ENCODE results near the gene SRRM5. TPM values are rescaled to one million over a fixed set of nuclear protein-coding genes. Genes with fewer than 3 reads are reported as not detected.

SRRM5 gene
- total RNA-seq, 1 donor from 2014 or later: 0.29 TPM

GRCh38 chr19:43606569-43607229, 5.2 kb upstream of the SRRM5 start:
- Histone ChIP-seq H3K4me1 (no peaks in the 10 kb centered on the region), H3K9me3 (no peaks in the 10 kb centered on the region), H3K27me3 (no peaks in the 10 kb centered on the region), H3K4me3 (no peak overlapping the region), H3K36me3 (peaks cover 23% of the 10 kb centered on the region), H3K27ac (no peak overlapping the region)
- ATAC-seq: no peak
- DNase-seq: no peak
- intact Hi-C loops (cut with DNase I): no loop called here
- TF ChIP-seq CTCF (IDR thresholded peaks at IDR 0.05): no peak

GRCh38 chr19:43607238-43608205, 4.4 kb upstream of the SRRM5 start:
- Histone ChIP-seq H3K27ac (no peak overlapping the region), H3K36me3 (peaks cover 22% of the 10 kb centered on the region), H3K27me3 (no peaks in the 10 kb centered on the region), H3K4me1 (no peaks in the 10 kb centered on the region), H3K4me3 (no peak overlapping the region), H3K9me3 (no peaks in the 10 kb centered on the region)
- no peak for TF ChIP-seq CTCF (IDR thresholded peaks at IDR 0.05)
- DNase-seq: no peak
- no peak for ATAC-seq
- intact Hi-C loops (cut with DNase I): no loop called here

GRCh38 chr19:43609872-43610271, 2.0 kb upstream of the SRRM5 start:
- Histone ChIP-seq H3K4me1 (no peaks in the 10 kb centered on the region), H3K4me3 (no peak overlapping the region), H3K27ac (no peak overlapping the region), H3K27me3 (no peaks in the 10 kb centered on the region), H3K9me3 (no peaks in the 10 kb centered on the region), H3K36me3 (peaks cover 28% of the 10 kb centered on the region)
- intact Hi-C loops (cut with DNase I): no loop called here
- no peak for TF ChIP-seq CTCF (IDR thresholded peaks at IDR 0.05)
- no peak for DNase-seq
- no peak for ATAC-seq

DNA sequence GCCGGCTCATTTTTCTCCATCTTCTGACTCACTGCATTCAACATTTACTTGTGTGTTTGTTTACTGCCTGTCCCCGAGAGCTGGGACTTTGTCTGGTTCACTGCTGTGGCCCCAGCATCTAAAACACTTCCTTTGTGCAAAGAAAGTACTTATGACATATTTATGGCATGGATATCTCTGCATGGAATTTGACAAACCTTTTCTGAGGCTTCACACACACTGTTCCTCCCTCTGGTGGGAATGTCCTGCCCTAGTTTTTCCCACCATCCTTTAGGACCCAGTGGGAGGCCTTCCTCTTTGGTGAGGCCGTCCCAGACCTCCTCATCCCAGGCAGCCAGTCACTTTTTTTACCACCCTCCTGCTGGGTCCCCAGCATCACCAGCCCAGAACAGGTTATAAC, 1.4 kb upstream of the SRRM5 start:
- no peak overlapping the region for H3K4me3 ChIP-seq
- ATAC-seq (no peak), DNase-seq (no peak)
- no peaks in the 10 kb centered on the region for H3K9me3 ChIP-seq
- H3K36me3 ChIP-seq: peaks cover 28% of the 10 kb centered on the region
- no peaks in the 10 kb centered on the region for H3K27me3 ChIP-seq
- TF ChIP-seq CTCF (IDR thresholded peaks at IDR 0.05): no peak
- intact Hi-C loops (cut with DNase I): no loop called here
- H3K4me1 ChIP-seq: no peaks in the 10 kb centered on the region
- H3K27ac ChIP-seq: no peak overlapping the region

DNA sequence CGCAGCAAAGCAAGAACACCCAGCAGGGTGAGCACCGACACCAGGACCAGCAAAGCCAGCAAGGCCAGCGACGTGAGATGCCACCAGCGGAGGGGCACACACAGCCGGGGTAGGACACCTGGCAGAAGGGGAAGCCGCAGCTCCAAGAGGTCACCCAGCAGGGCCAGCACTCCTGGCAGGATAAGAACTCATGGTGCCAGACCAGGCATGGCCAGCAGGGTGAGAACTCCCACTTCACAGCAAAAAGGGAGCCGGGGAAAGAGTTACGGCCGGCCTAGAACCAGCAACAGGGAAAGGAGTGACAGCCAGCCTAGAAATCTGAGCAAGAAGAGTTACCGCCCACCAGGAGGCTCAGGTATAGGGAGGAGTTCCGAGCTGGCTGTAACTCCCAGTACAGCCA, 486 bp downstream of the SRRM5 start:
- no peak for TF ChIP-seq CTCF (IDR thresholded peaks at IDR 0.05)
- Histone ChIP-seq H3K27ac (no peak overlapping the region), H3K36me3 (peaks cover 24% of the 10 kb centered on the region), H3K4me1 (no peaks in the 10 kb centered on the region), H3K4me3 (no peak overlapping the region), H3K9me3 (no peaks in the 10 kb centered on the region), H3K27me3 (no peaks in the 10 kb centered on the region)
- intact Hi-C loops (cut with DNase I): no loop called here
- DNase-seq: no peak
- ATAC-seq: no peak
